Measurements from ENCODE around the gene ALPG. TPM values are rescaled to one million over a fixed set of nuclear protein-coding genes. Genes with fewer than 3 reads are reported as not detected.

The ALPG gene
- total and polyA plus RNA-seq, 9 of the 15 experiments (the other 6 are each of a cell fraction or from before 2014, with no cell fraction given) = not detected

GRCh38 chr2:232420073-232420454 lies 13.4 kb downstream of the ALPG start:
- Histone ChIP-seq H3K4me3 (no peak overlapping the region), H3K36me3 (ENCODE audit: control insufficient read depth, insufficient read depth, low read length) (no peaks in the 10 kb centered on the region), H3K9ac (ENCODE audit: insufficient read depth in 1 of 2, low read depth in 2 of 2, low read length in 2 of 2) (no peak overlapping the region), H3K4me2 (ENCODE audit: insufficient read depth, low read length) (no peak overlapping the region), H3K9me1 (ENCODE audit: control insufficient read depth, insufficient read depth, low read length) (no peaks in the 10 kb centered on the region), H3K4me1 (replicated peaks in 1 of 2; ENCODE audit: control insufficient read depth in 2 of 2, insufficient read depth in 2 of 2, low read length in 2 of 2) (peaks cover 0 to 9% of the 10 kb centered on the region in 2 experiments; a peak in 2 of 5 replicates), H3K9me3 (replicated peaks; ENCODE audit: control insufficient read depth, insufficient read depth, low read depth, low read length) (no peaks in the 10 kb centered on the region), H4K20me1 (replicated peaks; ENCODE audit: control insufficient read depth, insufficient read depth, low read length) (no peaks in the 10 kb centered on the region), H3K27ac (ENCODE audit: extremely low read depth, low read depth, low read length) (no peak overlapping the region), H3K27me3 (ENCODE audit: control insufficient read depth in 2 of 2, insufficient read depth in 2 of 2, low read length in 2 of 2) (peaks cover 0 to 31% of the 10 kb centered on the region in 2 experiments; a peak in 3 of 5 replicates), H2AFZ (ENCODE audit: low read depth, low read length) (no peak overlapping the region), H3K79me2 (ENCODE audit: control insufficient read depth, insufficient read depth, low read length) (no peaks in the 10 kb centered on the region)
- in situ Hi-C loops (cut with MboI) = no loop called here
- FAIRE-seq = no peak
- BruUV-seq (replicated peaks) = no TSS peak
- intact Hi-C loops (cut with micrococcal nuclease) = no loop called here
- WGBS (ENCODE audit: insufficient coverage, low coverage, missing lambda C conversion rate) = 44% methylated on average over 11 of the region's 22 CpGs
- ChIA-PET POLR2A (no interaction called here), CTCF (ENCODE audit: low intra/inter-chr PET ratio) (no interaction called here)
- no peak for DNase-seq (ENCODE audit: extremely low read depth in 1 of 4, low spot score in 3 of 4)
- no peak for ATAC-seq
- TF ChIP-seq PATZ1 (CRISPR knock-in tag; IDR thresholded peaks at IDR 0.05; ENCODE audit: borderline replicate concordance) (no peak), XRCC3 (IDR thresholded peaks at IDR 0.05) (no peak), SUPT5H (IDR thresholded peaks at IDR 0.05) (no peak), SAFB2 (IDR thresholded peaks at IDR 0.05; ENCODE audit: borderline replicate concordance, low read depth, low read length, severe bottlenecking) (no peak), MCM2 (IDR thresholded peaks at IDR 0.05; ENCODE audit: low read depth) (no peak), NFYB (IDR thresholded peaks at IDR 0.05; ENCODE audit: extremely low read depth, insufficient read length) (no peak), ZNF586 (CRISPR knock-in tag; conservative IDR thresholded peaks at IDR 0.05) (no peak), SMAD2 (IDR thresholded peaks at IDR 0.05; ENCODE audit: low read depth, low read length) (no peak), PHTF2 (CRISPR knock-in tag; IDR thresholded peaks at IDR 0.05) (no peak), OTX1 (CRISPR knock-in tag; IDR thresholded peaks at IDR 0.05) (no peak), KLF1 (tag; IDR thresholded peaks at IDR 0.05) (no peak), ZFP91 (CRISPR knock-in tag; IDR thresholded peaks at IDR 0.05) (no peak), NFIC (IDR thresholded peaks at IDR 0.05) (no peak), ZNF41 (CRISPR knock-in tag; conservative IDR thresholded peaks at IDR 0.05) (no peak), MAFG (tag; conservative IDR thresholded peaks at IDR 0.05) (no peak), HMG20B (CRISPR knock-in tag; IDR thresholded peaks at IDR 0.05) (no peak), PURB (CRISPR knock-in tag; IDR thresholded peaks at IDR 0.05; ENCODE audit: low read depth) (no peak)
- TF ChIP-seq, protein P1, sequence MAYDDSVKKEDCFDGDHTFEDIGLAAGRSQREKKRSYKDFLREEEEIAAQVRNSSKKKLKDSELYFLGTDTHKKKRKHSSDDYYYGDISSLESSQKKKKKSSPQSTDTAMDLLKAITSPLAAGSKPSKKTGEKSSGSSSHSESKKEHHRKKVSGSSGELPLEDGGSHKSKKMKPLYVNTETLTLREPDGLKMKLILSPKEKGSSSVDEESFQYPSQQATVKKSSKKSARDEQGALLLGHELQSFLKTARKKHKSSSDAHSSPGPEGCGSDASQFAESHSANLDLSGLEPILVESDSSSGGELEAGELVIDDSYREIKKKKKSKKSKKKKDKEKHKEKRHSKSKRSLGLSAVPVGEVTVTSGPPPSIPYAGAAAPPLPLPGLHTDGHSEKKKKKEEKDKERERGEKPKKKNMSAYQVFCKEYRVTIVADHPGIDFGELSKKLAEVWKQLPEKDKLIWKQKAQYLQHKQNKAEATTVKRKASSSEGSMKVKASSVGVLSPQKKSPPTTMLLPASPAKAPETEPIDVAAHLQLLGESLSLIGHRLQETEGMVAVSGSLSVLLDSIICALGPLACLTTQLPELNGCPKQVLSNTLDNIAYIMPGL (CRISPR knock-in tag; IDR thresholded peaks at IDR 0.05) = no peak
- TF ChIP-seq, protein P2, sequence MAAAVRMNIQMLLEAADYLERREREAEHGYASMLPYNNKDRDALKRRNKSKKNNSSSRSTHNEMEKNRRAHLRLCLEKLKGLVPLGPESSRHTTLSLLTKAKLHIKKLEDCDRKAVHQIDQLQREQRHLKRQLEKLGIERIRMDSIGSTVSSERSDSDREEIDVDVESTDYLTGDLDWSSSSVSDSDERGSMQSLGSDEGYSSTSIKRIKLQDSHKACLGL (CRISPR knock-in tag; IDR thresholded peaks at IDR 0.05; ENCODE audit: borderline replicate concordance, poor library complexity, severe bottlenecking) = no peak
